Sigmoid colon (tissue), 4 donors: ENCODE results near the gene GRID2.
"Not testable (repeated sequence)": the region's sequence is repeated elsewhere in the genome, so short reads cannot be mapped to it uniquely, and the experiment has no call there.

Source experiments
- POLR2A ChIP-seq, 2 donors: fragments of 450-650 bp; IDR thresholded peaks; one replicate each; pipeline ENCODE4 v1.6.1; 2016; ENCODE audit warnings: antibody characterized with exemption in 2 of 2, mild to moderate bottlenecking in 2 of 2, moderate library complexity in 2 of 2
- POLR2AphosphoS5 ChIP-seq, 4 donors: sonication (generic); formaldehyde crosslinking; IDR thresholded peaks; one replicate each; pipeline ENCODE4 v1.6.1; 2017; ENCODE audit warnings: antibody characterized with exemption in 4 of 4
- TF ChIP-seq, protein P1 (sequence below), 4 experiments: fragments of 450-650 bp in 3 of 4; fragments of 200-600 bp in 1 of 4; IDR thresholded peaks; one replicate each; pipeline ENCODE4 v1.5.1; 2016 to 2019; ENCODE audit warnings: antibody characterized with exemption in 4 of 4, mild to moderate bottlenecking in 3 of 4, moderate library complexity in 2 of 4

DNA sequence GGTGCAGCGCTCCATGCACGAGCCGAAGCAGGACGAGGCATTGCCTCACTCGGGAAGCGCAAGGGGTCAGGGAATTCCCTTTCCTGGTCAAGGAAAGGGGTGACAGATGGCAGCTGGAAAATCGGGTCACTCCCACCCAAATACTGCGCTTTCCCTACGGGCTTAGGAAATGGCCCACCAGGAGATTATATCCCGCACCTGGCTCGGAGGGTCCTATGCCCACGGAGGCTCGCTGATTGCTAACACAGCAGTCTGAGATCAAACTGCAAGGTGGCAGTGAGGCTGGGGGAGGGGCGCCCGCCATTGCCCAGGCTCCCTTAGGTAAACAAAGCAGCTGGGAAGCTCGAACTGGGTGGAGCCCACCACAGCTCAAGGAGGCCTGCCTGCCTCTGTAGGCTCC is 1373.2 kb downstream of the GRID2 start:
- TF ChIP-seq POLR2AphosphoS5, POLR2A (IDR thresholded peaks at IDR 0.05): not testable (repeated sequence)
- TF ChIP-seq, protein P1, sequence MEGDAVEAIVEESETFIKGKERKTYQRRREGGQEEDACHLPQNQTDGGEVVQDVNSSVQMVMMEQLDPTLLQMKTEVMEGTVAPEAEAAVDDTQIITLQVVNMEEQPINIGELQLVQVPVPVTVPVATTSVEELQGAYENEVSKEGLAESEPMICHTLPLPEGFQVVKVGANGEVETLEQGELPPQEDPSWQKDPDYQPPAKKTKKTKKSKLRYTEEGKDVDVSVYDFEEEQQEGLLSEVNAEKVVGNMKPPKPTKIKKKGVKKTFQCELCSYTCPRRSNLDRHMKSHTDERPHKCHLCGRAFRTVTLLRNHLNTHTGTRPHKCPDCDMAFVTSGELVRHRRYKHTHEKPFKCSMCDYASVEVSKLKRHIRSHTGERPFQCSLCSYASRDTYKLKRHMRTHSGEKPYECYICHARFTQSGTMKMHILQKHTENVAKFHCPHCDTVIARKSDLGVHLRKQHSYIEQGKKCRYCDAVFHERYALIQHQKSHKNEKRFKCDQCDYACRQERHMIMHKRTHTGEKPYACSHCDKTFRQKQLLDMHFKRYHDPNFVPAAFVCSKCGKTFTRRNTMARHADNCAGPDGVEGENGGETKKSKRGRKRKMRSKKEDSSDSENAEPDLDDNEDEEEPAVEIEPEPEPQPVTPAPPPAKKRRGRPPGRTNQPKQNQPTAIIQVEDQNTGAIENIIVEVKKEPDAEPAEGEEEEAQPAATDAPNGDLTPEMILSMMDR (IDR thresholded peaks at IDR 0.05), result not testable (repeated sequence)
